ENCODE measurements around the gene RGS6.

The RGS6 gene

GRCh38 chr14:71947947-71948500 lies 15.8 kb downstream of the RGS6 start:
- DNase-seq, result no peak

- no peak for DNase-seq
These were observed 20.4 kb downstream of the RGS6 start for GRCh38 chr14:71952381-71953363.

- no peak for DNase-seq
These were observed 24.8 kb downstream of the RGS6 start for GRCh38 chr14:71956920-71957563.

- DNase-seq, result no peak
These were observed 26.8 kb downstream of the RGS6 start for GRCh38 chr14:71959055-71959454.

- DNase-seq, result no peak
These were observed 28.5 kb downstream of the RGS6 start for GRCh38 chr14:71960494-71961353.

- DNase-seq, result no peak
These were observed 29.7 kb downstream of the RGS6 start for GRCh38 chr14:71961972-71962371.

- no peak for DNase-seq
These were observed 32.5 kb downstream of the RGS6 start for GRCh38 chr14:71964716-71965115.

- no peak for DNase-seq
These were observed 34.3 kb downstream of the RGS6 start for GRCh38 chr14:71966528-71966927.

GRCh38 chr14:71967704-71968103 lies 35.5 kb downstream of the RGS6 start:
- DNase-seq, result no peak

GRCh38 chr14:71970272-71970671 lies 38.0 kb downstream of the RGS6 start:
- no peak for DNase-seq

GRCh38 chr14:71985538-71986189 lies 53.4 kb downstream of the RGS6 start:
- no peak for DNase-seq

GRCh38 chr14:71988476-71988875 lies 56.2 kb downstream of the RGS6 start:
- no peak for DNase-seq

GRCh38 chr14:71988939-71989338 lies 56.7 kb downstream of the RGS6 start:
- DNase-seq, result no peak

- no peak for DNase-seq
These were observed 62.2 kb downstream of the RGS6 start for GRCh38 chr14:71994416-71994815.

GRCh38 chr14:71995741-71996140 lies 63.5 kb downstream of the RGS6 start:
- no peak for DNase-seq

GRCh38 chr14:71996610-71997009 lies 64.4 kb downstream of the RGS6 start:
- DNase-seq, result no peak

GRCh38 chr14:72000907-72001306 lies 68.7 kb downstream of the RGS6 start:
- DNase-seq, result no peak

GRCh38 chr14:72002731-72003130 lies 70.5 kb downstream of the RGS6 start:
- no peak for DNase-seq

GRCh38 chr14:72008666-72009065 lies 76.4 kb downstream of the RGS6 start:
- DNase-seq, result no peak

GRCh38 chr14:72010474-72010873 lies 78.2 kb downstream of the RGS6 start:
- no peak for DNase-seq

- no peak for DNase-seq
These were observed 81.6 kb downstream of the RGS6 start for GRCh38 chr14:72013721-72014345.

GRCh38 chr14:72014486-72014885 lies 82.3 kb downstream of the RGS6 start:
- DNase-seq, result no peak

All from NCI-H2107 (cell line).